GM12878 (cell line): ENCODE results near the gene TAS2R38. TPM values are rescaled to one million over a fixed set of nuclear protein-coding genes. Genes with fewer than 3 reads are reported as not detected.

Experiments used
- ATAC-seq: fragments of 200-7000 bp; cut with Tn5 transposase; 3 replicates; pipeline ENCODE4 v1.9.1; 2020; ENCODE audit warnings: mild to moderate bottlenecking, moderate library complexity
- BruUV-seq: library from RNA; stranded (reverse); fragments of 400-500 nt; replicated peaks from 2 replicates; lab custom pipeline; 2021; lab: Mats Ljungman, UMichigan
- CTCF ChIA-PET: fragments of 300-600 bp; sonication (Branson Sonifier 250); formaldehyde crosslinking; extraction: SDS; loops from one replicate; lab custom pipeline; 2021; ENCODE audit warnings: inconsistent platforms; lab: Yijun Ruan, JAX
- POLR2A ChIA-PET: fragments of 350-600 bp; formaldehyde crosslinking; extraction: SDS; loops from one replicate; lab custom pipeline; 2021; ENCODE audit warnings: inconsistent platforms; lab: Charles Lee
- RAD21 ChIA-PET: fragments of 300-600 bp; sonication (Branson Sonifier 250); formaldehyde crosslinking; loops from one replicate; lab custom pipeline; 2023; ENCODE audit warnings: antibody characterized with exemption; ENCODE audit not compliant: unreplicated experiment; lab: Charles Lee
- SMC1A ChIA-PET: fragments of 300-600 bp; sonication (Branson Sonifier 250); formaldehyde crosslinking; loops from one replicate; lab custom pipeline; 2023; ENCODE audit not compliant: unreplicated experiment, uncharacterized antibody; lab: Charles Lee
- DNase-seq: peaks from one replicate; pipeline ENCODE4 v3.0.0-alpha.2; 2011; ENCODE audit warnings: low read depth, low spot score
- FAIRE-seq: peaks from 3 replicates; lab custom pipeline; 2011; peaks lifted over from hg19 to GRCh38; lab: Jason Lieb, UNC
- H2AFZ ChIP-seq: 2 replicates; pipeline ENCODE4 v1.6.0; 2011; ENCODE audit warnings: low read depth, low read length, control low read depth; ENCODE audit not compliant: control insufficient read depth
- H3K27ac ChIP-seq: 2 replicates; pipeline ENCODE4 v1.5.1; 2011; ENCODE audit warnings: control low read depth; ENCODE audit not compliant: control insufficient read depth, insufficient read depth
- H3K27me3 ChIP-seq, 2 experiments: replicated peaks in 1 of 2; 2 replicates each; pipeline versions ENCODE4 v1.6.0 to v1.6.1; 2011; ENCODE audit warnings: low read length in 1 of 2; ENCODE audit not compliant: control insufficient read depth in 2 of 2, insufficient read depth in 2 of 2
- H3K36me3 ChIP-seq, 2 experiments: 2 replicates each; pipeline ENCODE4 v1.5.1; 2011; ENCODE audit warnings: low read length in 1 of 2; ENCODE audit not compliant: control insufficient read depth in 2 of 2, insufficient read depth in 2 of 2
- H3K4me1 ChIP-seq: 2 replicates; pipeline ENCODE4 v1.6.1; 2011; ENCODE audit warnings: mild to moderate bottlenecking, low read length, moderate library complexity, mixed read lengths; ENCODE audit not compliant: control insufficient read depth, insufficient read depth
- H3K4me2 ChIP-seq: 2 replicates; pipeline ENCODE4 v1.6.0; 2011; ENCODE audit warnings: control low read depth; ENCODE audit not compliant: control insufficient read depth, insufficient read depth
- H3K4me3 ChIP-seq: fragments of 200-600 bp; sonication (generic); 2 replicates; pipeline ENCODE4 v1.5.1; 2016
- H3K79me2 ChIP-seq: 2 replicates; pipeline ENCODE4 v1.6.0; 2011; ENCODE audit warnings: low read length; ENCODE audit not compliant: control insufficient read depth, insufficient read depth
- H3K9ac ChIP-seq: 2 replicates; pipeline ENCODE4 v1.8.0; 2011; ENCODE audit warnings: low read length, control low read depth, mixed read lengths; ENCODE audit not compliant: control insufficient read depth, insufficient read depth
- H3K9me3 ChIP-seq: replicated peaks from 3 replicates; pipeline ENCODE4 v1.5.1; 2011; ENCODE audit warnings: mild to moderate bottlenecking, low read length; ENCODE audit not compliant: control insufficient read depth, insufficient read depth
- H4K20me1 ChIP-seq: 2 replicates; pipeline ENCODE4 v1.6.0; 2011; ENCODE audit not compliant: control insufficient read depth, insufficient read depth
- ATF2 ChIP-seq: IDR thresholded peaks from 2 replicates; pipeline ENCODE4 v1.6.1; 2012; ENCODE audit warnings: low read length, inconsistent platforms
- CBFB ChIP-seq: IDR thresholded peaks from 2 replicates; pipeline ENCODE4 v1.6.1; 2016; ENCODE audit warnings: antibody characterized with exemption, low read depth
- CEBPZ ChIP-seq: fragments of 150-350 bp; IDR thresholded peaks from 2 replicates; pipeline ENCODE4 v1.6.1; 2016; ENCODE audit warnings: low read depth, low read length
- ESRRA ChIP-seq: IDR thresholded peaks from 2 replicates; pipeline ENCODE4 v1.6.1; 2012; ENCODE audit warnings: mild to moderate bottlenecking, low read length, improper control_type of control experiment
- GABPA ChIP-seq: IDR thresholded peaks from 2 replicates; pipeline ENCODE4 v1.6.1; 2014; ENCODE audit warnings: antibody characterized with exemption, low read depth, mild to moderate bottlenecking, inconsistent platforms
- MYB ChIP-seq: fragments of 150-350 bp; IDR thresholded peaks from 2 replicates; pipeline ENCODE4 v1.6.1; 2014; ENCODE audit warnings: mild to moderate bottlenecking, low read depth, low read length, borderline replicate concordance
- SMAD5 ChIP-seq: IDR thresholded peaks from 2 replicates; pipeline ENCODE4 v1.6.1; 2016; ENCODE audit warnings: antibody characterized with exemption, low read depth
- SMC3 ChIP-seq: IDR thresholded peaks from 2 replicates; pipeline ENCODE4 v1.6.1; 2011; ENCODE audit warnings: low read length, improper control_type of control experiment, borderline replicate concordance
- USF1 ChIP-seq: IDR thresholded peaks from 2 replicates; pipeline ENCODE4 v1.6.1; 2011; ENCODE audit warnings: borderline replicate concordance, low read depth, mild to moderate bottlenecking, moderate library complexity, mixed read lengths, low read length; ENCODE audit not compliant: insufficient read depth; ENCODE audit errors: extremely low read length
- ZBTB33 ChIP-seq: fragments of 450-650 bp; IDR thresholded peaks from 2 replicates; pipeline ENCODE4 v1.6.1; 2017; ENCODE audit warnings: mild to moderate bottlenecking
- ZNF274 ChIP-seq: IDR thresholded peaks from one replicate; pipeline ENCODE4 v1.8.0; 2011; ENCODE audit not compliant: insufficient read length, insufficient read depth
- ZNF687 ChIP-seq: fragments of 450-650 bp; IDR thresholded peaks from 2 replicates; pipeline ENCODE4 v1.6.1; 2017; ENCODE audit warnings: mild to moderate bottlenecking, moderate library complexity
- WGBS: methylation state at CpG from one replicate; pipeline ENCODE4 v1.1.6; 2016; ENCODE audit warnings: low lambda C conversion rate; ENCODE audit not compliant: insufficient replicate concordance, insufficient coverage; ENCODE audit errors: missing lambda C conversion rate; 5-methylcytosine and 5-hydroxymethylcytosine counted together
- in situ Hi-C: fragments of 300-500 bp; cut with MboI; formaldehyde crosslinking; loops from 9 replicates; pipeline ENCODE4 v1.14.3; 2018; ENCODE audit warnings: mixed read lengths
- intact Hi-C: fragments of 100-400 bp; cut with micrococcal nuclease; formaldehyde crosslinking; loops from one replicate; pipeline ENCODE4 v1.14.2; 2022; ENCODE audit not compliant: unreplicated experiment
- polyA plus RNA-seq, 11 experiments: library from polyadenylated mRNA; depleted of rRNA in 4 of 11; unstranded in 6 of 11; stranded (reverse) in 5 of 11; fragments of >200 nt; fragmentation: Nextera tagmentation in 4 of 11; fragmentation: Illumina TruSeq in 1 of 11; extraction: Ambion mirVana in 4 of 11; extraction: Trizol in 1 of 11; gene quantifications; 1 replicate in 1 of 11; 2 replicates in 10 of 11; pipeline versions ENCODE4 v1.2.1 to v1.2.3, GENCODE V29; 2011 to 2016; ENCODE audit warnings: inconsistent platforms in 2 of 11, missing spikeins in 2 of 11, low read depth in 1 of 11
- total RNA-seq, 4 experiments: library from RNA; depleted of rRNA in 3 of 4; stranded (reverse); fragments of >200 nt in 3 of 4; fragmentation: Illumina TruSeq in 1 of 4; extraction: Trizol in 1 of 4; gene quantifications; 2 replicates each; pipeline versions ENCODE4 v1.2.1 to v1.2.3, GENCODE V29; 2013 to 2021

The TAS2R38 gene
- total and polyA plus RNA-seq, 10 of the 15 experiments (the other 5 are each of a cell fraction or from before 2014, with no cell fraction given): not detected

- POLR2A ChIA-PET: no interaction called here
- H4K20me1 ChIP-seq: no peaks in the 10 kb centered on the region
- H3K9me3 ChIP-seq: no peaks in the 10 kb centered on the region
- CTCF ChIA-PET: no interaction called here
- no peaks in the 10 kb centered on the region for H3K27me3 ChIP-seq
- H3K36me3 ChIP-seq: no peaks in the 10 kb centered on the region
- no peak overlapping the region for H3K4me2 ChIP-seq
- no peak overlapping the region for H3K27ac ChIP-seq
- RAD21 ChIA-PET: no interaction called here
- DNase-seq: no peak
- no peak overlapping the region for H3K4me3 ChIP-seq
- ATAC-seq: no peak
- H3K79me2 ChIP-seq: no peaks in the 10 kb centered on the region
- no TSS peak for BruUV-seq
- in situ Hi-C loops: no loop called here
- SMC1A ChIA-PET: interaction anchor here (1.3 kb wide), 1 partner anchor 310 kb away, joined by 3 read pairs; no protein-coding TSS in a partner anchor
- H3K9ac ChIP-seq: no peak overlapping the region
- 5% methylated on average over 4 of the region's 4 CpGs for WGBS
- intact Hi-C loops: no loop called here
- no peak for FAIRE-seq
- H3K4me1 ChIP-seq: no peaks in the 10 kb centered on the region
- no peak overlapping the region for H2AFZ ChIP-seq
- TF ChIP-seq ZBTB33 (no peak), MYB (no peak), SMC3 (no peak), ESRRA (no peak), ATF2 (no peak), ZNF274 (no peak), GABPA (no peak), ZNF687 (no peak), CBFB (no peak), USF1 (no peak), SMAD5 (no peak), CEBPZ (no peak)
Observed at GRCh38 chr7:142012825-142013511, 39.4 kb upstream of the TAS2R38 start.
